Upper lobe of right lung (tissue), 1 donor: ENCODE measurements around the gene MIP. TPM values are rescaled to one million over a fixed set of nuclear protein-coding genes. Genes with fewer than 3 reads are reported as not detected.
A peak's percentile ranks its signal among the peaks of the same experiment; 100 is the strongest.

ENCODE experiments used
- ATAC-seq: fragments of 200-7000 bp; cut with Tn5 transposase; one replicate; pipeline ENCODE4 v1.9.1; 2020; ENCODE audit warnings: mild to moderate bottlenecking, moderate library complexity
- DNase-seq: peaks from one replicate; pipeline ENCODE4 v3.0.0-alpha.2; 2020
- H3K27ac ChIP-seq: fragments of 200-600 bp; one replicate; pipeline ENCODE4 v1.8.0; 2022
- H3K27me3 ChIP-seq: fragments of 200-600 bp; one replicate; pipeline ENCODE4 v1.8.0; 2022; ENCODE audit warnings: mild to moderate bottlenecking
- H3K36me3 ChIP-seq: fragments of 200-600 bp; one replicate; pipeline ENCODE4 v1.8.0; 2022
- H3K4me1 ChIP-seq: fragments of 200-600 bp; one replicate; pipeline ENCODE4 v1.8.0; 2022
- H3K4me3 ChIP-seq: fragments of 200-600 bp; one replicate; pipeline ENCODE4 v1.8.0; 2022; ENCODE audit warnings: mild to moderate bottlenecking
- H3K9me3 ChIP-seq: fragments of 200-600 bp; one replicate; pipeline ENCODE4 v1.8.0; 2022
- intact Hi-C: fragments of 100-400 bp; cut with DNase I; formaldehyde crosslinking; loops from one replicate; pipeline ENCODE4 v1.11.0; 2022
- total RNA-seq: library from RNA; stranded (reverse); fragmentation: NEBNext Ultra II Directional; extraction: Animal tissue kit (Norgen Biotek cat#: 25700); gene quantifications from one replicate; pipeline ENCODE4 v1.2.1, GENCODE V29; 2021
- TF ChIP-seq, protein P1 (sequence below): fragments of 200-600 bp; IDR thresholded peaks from one replicate; pipeline ENCODE4 v1.8.0; 2022; ENCODE audit warnings: antibody characterized with exemption
- donor health status: DM: no; HTN: yes; CAD: no; lungs with severe emphysema.

Gene MIP
- total RNA-seq, 1 donor from 2014 or later, result not detected

DNA sequence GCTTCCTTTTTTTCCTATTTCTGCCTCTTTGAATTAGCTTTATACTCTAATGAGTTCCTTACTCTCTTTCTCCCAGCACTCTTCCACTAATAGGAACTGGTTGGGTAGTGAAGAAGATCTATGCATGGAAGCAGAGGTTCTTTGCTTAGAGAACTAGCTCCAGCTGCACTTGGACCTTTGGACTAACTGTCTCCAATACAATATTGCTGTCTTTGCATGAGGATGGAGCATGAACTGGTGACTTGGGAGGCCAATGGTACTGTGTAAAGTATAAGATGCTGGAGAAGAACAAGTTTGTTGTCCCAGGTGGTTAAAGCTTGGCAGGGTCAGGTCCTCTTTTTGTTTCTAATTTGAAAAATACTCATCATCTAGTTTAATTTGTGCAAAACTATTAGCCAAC, 35.9 kb upstream of the MIP start:
- no peak overlapping the region for H3K4me3 ChIP-seq
- no peaks in the 10 kb centered on the region for H3K9me3 ChIP-seq
- no peaks in the 10 kb centered on the region for H3K36me3 ChIP-seq
- TF ChIP-seq, protein P1, sequence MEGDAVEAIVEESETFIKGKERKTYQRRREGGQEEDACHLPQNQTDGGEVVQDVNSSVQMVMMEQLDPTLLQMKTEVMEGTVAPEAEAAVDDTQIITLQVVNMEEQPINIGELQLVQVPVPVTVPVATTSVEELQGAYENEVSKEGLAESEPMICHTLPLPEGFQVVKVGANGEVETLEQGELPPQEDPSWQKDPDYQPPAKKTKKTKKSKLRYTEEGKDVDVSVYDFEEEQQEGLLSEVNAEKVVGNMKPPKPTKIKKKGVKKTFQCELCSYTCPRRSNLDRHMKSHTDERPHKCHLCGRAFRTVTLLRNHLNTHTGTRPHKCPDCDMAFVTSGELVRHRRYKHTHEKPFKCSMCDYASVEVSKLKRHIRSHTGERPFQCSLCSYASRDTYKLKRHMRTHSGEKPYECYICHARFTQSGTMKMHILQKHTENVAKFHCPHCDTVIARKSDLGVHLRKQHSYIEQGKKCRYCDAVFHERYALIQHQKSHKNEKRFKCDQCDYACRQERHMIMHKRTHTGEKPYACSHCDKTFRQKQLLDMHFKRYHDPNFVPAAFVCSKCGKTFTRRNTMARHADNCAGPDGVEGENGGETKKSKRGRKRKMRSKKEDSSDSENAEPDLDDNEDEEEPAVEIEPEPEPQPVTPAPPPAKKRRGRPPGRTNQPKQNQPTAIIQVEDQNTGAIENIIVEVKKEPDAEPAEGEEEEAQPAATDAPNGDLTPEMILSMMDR, result no peak
- H3K27me3 ChIP-seq, result no peaks in the 10 kb centered on the region
- no peak for DNase-seq
- peaks cover 4% of the 10 kb centered on the region for H3K4me1 ChIP-seq
- no peak overlapping the region for H3K27ac ChIP-seq
- no peak for ATAC-seq
- intact Hi-C loops, result no loop called here

DNA sequence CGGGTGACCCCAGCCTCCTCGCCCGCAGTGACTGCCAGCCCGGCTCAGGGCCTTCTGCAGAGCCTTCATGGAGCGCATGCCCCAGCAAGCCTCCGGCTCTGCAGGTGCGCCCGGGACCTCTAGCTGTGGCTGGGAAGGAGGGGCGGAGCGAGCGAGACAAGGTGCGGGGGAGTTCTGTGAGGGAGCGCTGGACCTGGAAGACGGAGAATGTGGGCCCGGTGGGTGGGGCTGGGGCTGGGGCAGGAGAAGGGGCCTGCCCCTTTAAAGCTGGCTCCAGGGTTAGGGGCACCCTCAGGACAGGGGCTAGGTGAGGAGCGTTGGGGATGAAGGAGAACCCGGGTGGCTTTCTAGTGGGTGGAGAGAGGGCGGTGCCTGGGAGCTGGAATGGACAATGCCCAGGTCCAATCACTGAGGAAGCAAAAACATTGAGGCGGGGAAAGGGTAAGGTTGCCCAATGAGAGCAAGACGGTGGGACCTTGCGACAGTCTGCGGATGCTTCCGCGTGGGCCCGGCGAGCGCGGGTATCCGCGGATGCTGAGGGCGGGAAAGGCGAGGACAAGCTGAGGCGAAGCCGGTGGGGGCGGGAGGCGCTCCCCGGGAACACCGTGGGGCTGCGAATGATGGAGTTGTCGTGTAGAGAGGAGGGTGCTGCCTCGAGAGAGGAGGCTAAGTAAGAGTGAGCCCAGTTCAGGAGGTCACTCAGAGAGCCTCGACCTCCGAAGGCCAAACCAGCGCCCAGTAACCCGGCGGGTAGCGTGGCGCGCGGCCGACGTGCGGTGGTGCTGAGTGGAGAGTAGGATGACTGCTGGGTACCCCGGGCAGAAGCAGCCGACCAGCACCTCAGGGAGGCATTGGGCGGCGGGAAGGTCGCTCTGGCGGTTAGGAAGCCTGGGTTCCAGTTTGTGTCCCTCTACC, 33.8 kb upstream of the MIP start, which contains the start of gene GLS2:
Gene GLS2, minus strand, starts transcription at position 121 of the 915 bp plus-strand sequence. Its CDS starts 43 bp downstream, at position 78.
- Histone ChIP-seq H3K27ac (no peak within 1 kb of the TSS), H3K27me3 (no peaks in the 10 kb centered on the region), H3K9me3 (no peaks in the 10 kb centered on the region), H3K36me3 (no peaks in the 10 kb centered on the region), H3K4me1 (peaks cover 4% of the 10 kb centered on the region), H3K4me3 (peak within 1 kb of the TSS; percentile 59)
- intact Hi-C loops, result no loop called here
- DNase-seq (peak; percentile 89), ATAC-seq (peak; percentile 97)
- TF ChIP-seq, protein P1, result no peak

DNA sequence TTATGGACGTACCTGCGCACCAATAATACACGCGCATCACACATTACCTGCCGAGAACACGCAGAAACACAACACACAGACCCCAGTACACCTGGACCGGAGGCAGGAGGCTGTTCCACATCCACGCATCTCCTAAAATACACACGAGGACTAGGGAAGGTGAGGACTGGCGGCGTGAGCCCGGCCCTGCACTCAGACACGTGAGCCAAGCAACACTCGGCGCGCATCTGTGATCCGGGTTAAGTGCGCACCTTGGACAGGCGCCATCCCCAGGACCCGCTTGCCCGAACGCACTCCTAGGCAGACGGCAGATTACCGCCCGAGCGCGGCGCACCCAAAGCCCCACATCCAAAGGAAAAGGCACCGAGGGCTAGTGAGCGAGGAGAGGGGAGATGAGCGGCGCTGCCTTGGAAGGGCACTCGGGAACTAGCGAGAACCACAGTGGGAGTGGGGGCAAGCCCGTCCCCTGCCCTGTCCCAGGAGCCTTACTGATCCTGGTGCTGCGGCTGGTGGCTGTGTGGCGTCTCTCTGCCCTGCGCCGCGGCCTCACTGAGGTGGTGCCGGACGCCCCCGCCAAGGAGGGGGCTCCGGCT, 33.1 kb upstream of the MIP start:
- ATAC-seq, result peak; percentile 62
- Histone ChIP-seq H3K27me3 (no peaks in the 10 kb centered on the region), H3K9me3 (no peaks in the 10 kb centered on the region), H3K27ac (no peak overlapping the region), H3K36me3 (no peaks in the 10 kb centered on the region), H3K4me1 (peaks cover 4% of the 10 kb centered on the region), H3K4me3 (peak overlapping the region; percentile 59)
- TF ChIP-seq, protein P1, result no peak
- intact Hi-C loops, result no loop called here
- peak; percentile 81 for DNase-seq

DNA sequence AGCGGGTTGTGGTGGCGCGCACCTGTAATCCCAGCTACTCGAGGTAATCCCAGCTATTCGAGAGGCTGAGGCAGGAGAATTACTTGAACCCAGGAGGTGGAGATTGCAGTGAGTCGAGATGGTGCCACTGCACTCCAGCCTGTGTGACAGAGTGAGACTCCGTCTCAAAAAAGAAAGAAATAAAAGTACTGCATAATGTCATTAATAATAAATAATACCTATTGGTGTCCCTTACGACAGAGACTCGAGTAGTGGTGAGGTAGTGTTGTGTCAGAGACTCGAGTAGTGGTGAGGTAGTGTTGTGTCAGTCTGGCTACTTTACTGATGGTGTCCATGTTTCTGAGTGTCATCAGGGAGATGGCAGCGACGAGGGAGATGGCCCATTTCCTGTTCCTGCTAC, 32.2 kb upstream of the MIP start:
- DNase-seq, result no peak

DNA sequence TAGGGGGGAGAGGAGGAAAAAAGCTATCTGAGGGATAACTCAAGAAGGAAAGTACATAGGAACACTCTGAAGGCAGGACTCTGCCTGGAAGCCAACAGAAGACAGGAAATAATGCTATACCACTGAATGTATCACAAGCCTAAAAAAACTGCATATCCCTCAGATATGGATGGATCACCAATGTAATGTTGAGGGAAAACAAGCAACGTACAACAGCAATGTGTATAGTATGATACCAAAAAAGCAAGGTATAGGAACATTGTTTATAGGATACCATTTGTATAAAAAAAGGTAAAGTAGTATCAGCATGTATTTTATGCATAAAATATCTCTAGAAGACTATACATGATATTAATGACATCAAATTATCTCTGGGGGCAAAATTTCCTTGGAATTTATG, 30.1 kb upstream of the MIP start:
- DNase-seq (no peak), ATAC-seq (no peak)
- Histone ChIP-seq H3K36me3 (no peaks in the 10 kb centered on the region), H3K27me3 (no peaks in the 10 kb centered on the region), H3K4me1 (peaks cover 4% of the 10 kb centered on the region), H3K9me3 (no peaks in the 10 kb centered on the region), H3K27ac (no peak overlapping the region), H3K4me3 (no peak overlapping the region)
- TF ChIP-seq, protein P1, result no peak
- intact Hi-C loops, result no loop called here

More for the DNA sequence above, 32.2 kb upstream of the MIP start:
- no peak for ATAC-seq
- no peak overlapping the region for H3K27ac ChIP-seq
- H3K36me3 ChIP-seq, result no peaks in the 10 kb centered on the region
- no peaks in the 10 kb centered on the region for H3K27me3 ChIP-seq
- intact Hi-C loops, result no loop called here
- no peak overlapping the region for H3K4me3 ChIP-seq
- TF ChIP-seq, protein P1, result no peak
- H3K4me1 ChIP-seq, result peaks cover 4% of the 10 kb centered on the region
- H3K9me3 ChIP-seq, result no peaks in the 10 kb centered on the region
